Measurements from ENCODE around the gene CRYL1. TPM values are rescaled to one million over a fixed set of nuclear protein-coding genes. Genes with fewer than 3 reads are reported as not detected.

The CRYL1 gene
- total and polyA plus RNA-seq, 2 donors (not counting 1 experiment from before 2014, with no cell fraction given) = 6.5 to 15.1 TPM

DNA sequence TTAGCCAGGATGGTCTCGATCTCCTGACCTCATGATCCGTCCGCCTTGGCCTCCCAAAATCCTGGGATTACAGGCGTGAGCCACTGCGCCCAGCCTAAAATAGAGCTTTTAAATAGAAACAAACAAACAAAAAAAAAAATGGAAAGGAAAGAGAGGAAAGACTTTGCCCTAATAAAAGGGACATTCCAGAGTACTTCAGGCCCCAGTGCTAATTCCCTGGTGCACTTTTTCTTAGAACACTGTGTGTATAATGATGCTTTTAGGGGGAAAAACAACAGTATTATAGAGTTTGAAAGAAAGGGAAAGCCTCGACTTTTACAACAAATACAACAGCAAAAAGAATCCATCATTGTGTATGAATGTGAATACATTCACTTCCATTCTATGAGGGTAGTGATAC lies 104.7 kb downstream of the CRYL1 start:
- no CpG with 5 or more reads among the region's 6 CpGs for WGBS (ENCODE audit: insufficient coverage)
- no peaks in the 10 kb centered on the region for H3K36me3 ChIP-seq (replicated peaks in 1 of 2; ENCODE audit: control extremely low read depth in 1 of 2, control insufficient read depth in 1 of 2, extremely low read depth in 1 of 2, insufficient read depth in 2 of 2, low read length in 1 of 2)
- TF ChIP-seq EZH2 (IDR thresholded peaks at IDR 0.05; ENCODE audit: borderline replicate concordance, insufficient read depth, low read depth, low read length, poor library complexity, severe bottlenecking) = no peak
- TF ChIP-seq, protein P1, sequence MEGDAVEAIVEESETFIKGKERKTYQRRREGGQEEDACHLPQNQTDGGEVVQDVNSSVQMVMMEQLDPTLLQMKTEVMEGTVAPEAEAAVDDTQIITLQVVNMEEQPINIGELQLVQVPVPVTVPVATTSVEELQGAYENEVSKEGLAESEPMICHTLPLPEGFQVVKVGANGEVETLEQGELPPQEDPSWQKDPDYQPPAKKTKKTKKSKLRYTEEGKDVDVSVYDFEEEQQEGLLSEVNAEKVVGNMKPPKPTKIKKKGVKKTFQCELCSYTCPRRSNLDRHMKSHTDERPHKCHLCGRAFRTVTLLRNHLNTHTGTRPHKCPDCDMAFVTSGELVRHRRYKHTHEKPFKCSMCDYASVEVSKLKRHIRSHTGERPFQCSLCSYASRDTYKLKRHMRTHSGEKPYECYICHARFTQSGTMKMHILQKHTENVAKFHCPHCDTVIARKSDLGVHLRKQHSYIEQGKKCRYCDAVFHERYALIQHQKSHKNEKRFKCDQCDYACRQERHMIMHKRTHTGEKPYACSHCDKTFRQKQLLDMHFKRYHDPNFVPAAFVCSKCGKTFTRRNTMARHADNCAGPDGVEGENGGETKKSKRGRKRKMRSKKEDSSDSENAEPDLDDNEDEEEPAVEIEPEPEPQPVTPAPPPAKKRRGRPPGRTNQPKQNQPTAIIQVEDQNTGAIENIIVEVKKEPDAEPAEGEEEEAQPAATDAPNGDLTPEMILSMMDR (IDR thresholded peaks at IDR 0.05) = no peak
- H3K27ac ChIP-seq (ENCODE audit: low read length in 2 of 2) = no peak overlapping the region
- intact Hi-C loops (cut with micrococcal nuclease) = no loop called here
- H4K20me1 ChIP-seq (ENCODE audit: control insufficient read depth, insufficient read depth, low read length, poor library complexity, severe bottlenecking) = no peaks in the 10 kb centered on the region
- peaks cover 0 to 5% (median 0%) of the 10 kb centered on the region in 3 donors for H3K9me3 ChIP-seq (ENCODE audit: control extremely low read depth in 1 of 3, control insufficient read depth in 2 of 3, insufficient read depth in 1 of 3, low read length in 2 of 3)
- no peaks in the 10 kb centered on the region for H3K79me2 ChIP-seq (ENCODE audit: control insufficient read depth, insufficient read depth, low read length)
- Mint-ChIP-seq H3K4me1 (peaks cover 12% of the 10 kb centered on the region), H3K27me3 (no peaks in the 10 kb centered on the region), H3K27ac (no peak overlapping the region), H3K9me3 (ENCODE audit: insufficient read depth) (no peaks in the 10 kb centered on the region), H3K4me3 (no peak overlapping the region)
- no peak overlapping the region for H3K9ac ChIP-seq (ENCODE audit: low read length)
- POLR2A ChIA-PET = no interaction called here
- H3K4me3 ChIP-seq (ENCODE audit: control extremely low read depth in 1 of 5, extremely low read depth in 1 of 5, insufficient read depth in 1 of 5, low read depth in 2 of 5, low read length in 4 of 5) = no peak overlapping the region
- DNase-seq = no peak
- H2AFZ ChIP-seq (ENCODE audit: insufficient read depth, low read depth, low read length, poor library complexity, severe bottlenecking) = no peak overlapping the region
- CTCF ChIA-PET = no interaction called here
- H3K4me1 ChIP-seq (ENCODE audit: control insufficient read depth in 2 of 2, insufficient read depth in 2 of 2, low read length in 2 of 2) = peaks cover 13 to 14% of the 10 kb centered on the region in 2 donors
- H3K4me2 ChIP-seq (replicated peaks; ENCODE audit: low read depth, low read length, poor library complexity, severe bottlenecking) = no peak overlapping the region
- no peaks in the 10 kb centered on the region for H3K27me3 ChIP-seq (replicated peaks in 1 of 4; ENCODE audit: control extremely low read depth in 1 of 4, control insufficient read depth in 3 of 4, insufficient read depth in 4 of 4, low read length in 3 of 4)
- ATAC-seq (ENCODE audit: low read depth) = no peak

DNA sequence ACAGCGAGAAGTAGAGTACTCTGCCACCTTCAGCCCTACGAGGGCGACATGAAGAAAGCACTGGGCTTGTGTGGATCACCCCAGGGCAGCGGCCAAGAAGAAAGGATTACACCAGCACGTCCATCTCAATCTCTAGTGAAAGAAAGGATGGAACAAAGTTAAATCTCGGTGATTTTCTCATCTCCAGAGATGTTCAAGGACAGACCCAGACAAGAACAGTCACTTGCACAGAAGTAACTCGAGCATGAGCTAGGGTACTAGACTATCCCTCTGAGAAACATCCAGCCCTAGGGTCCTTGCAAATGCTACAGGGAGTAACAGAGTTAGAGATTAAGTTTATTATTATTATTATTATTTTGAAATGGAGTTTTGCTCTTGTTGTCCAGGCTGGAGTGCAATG lies 106.7 kb downstream of the CRYL1 start:
- H2AFZ ChIP-seq (ENCODE audit: insufficient read depth, low read depth, low read length, poor library complexity, severe bottlenecking) = no peak overlapping the region
- H3K9ac ChIP-seq (ENCODE audit: low read length) = no peak overlapping the region
- TF ChIP-seq, protein P1 (IDR thresholded peaks at IDR 0.05) = no peak
- no peak for TF ChIP-seq EZH2 (IDR thresholded peaks at IDR 0.05; ENCODE audit: borderline replicate concordance, insufficient read depth, low read depth, low read length, poor library complexity, severe bottlenecking)
- H3K36me3 ChIP-seq (replicated peaks in 1 of 2; ENCODE audit: control extremely low read depth in 1 of 2, control insufficient read depth in 1 of 2, extremely low read depth in 1 of 2, insufficient read depth in 2 of 2, low read length in 1 of 2) = no peaks in the 10 kb centered on the region
- ChIA-PET CTCF (no interaction called here), POLR2A (no interaction called here)
- H4K20me1 ChIP-seq (ENCODE audit: control insufficient read depth, insufficient read depth, low read length, poor library complexity, severe bottlenecking) = no peaks in the 10 kb centered on the region
- Mint-ChIP-seq H3K9me3 (ENCODE audit: insufficient read depth) (no peaks in the 10 kb centered on the region), H3K27me3 (no peaks in the 10 kb centered on the region), H3K4me1 (no peaks in the 10 kb centered on the region), H3K4me3 (no peak overlapping the region), H3K27ac (no peak overlapping the region)
- intact Hi-C loops (cut with micrococcal nuclease) = no loop called here
- H3K27ac ChIP-seq (ENCODE audit: low read length in 2 of 2) = no peak overlapping the region
- 93% methylated on average over 5 of the region's 7 CpGs for WGBS (ENCODE audit: insufficient coverage)
- H3K4me3 ChIP-seq (ENCODE audit: control extremely low read depth in 1 of 5, extremely low read depth in 1 of 5, insufficient read depth in 1 of 5, low read depth in 2 of 5, low read length in 4 of 5) = no peak overlapping the region
- H3K4me1 ChIP-seq (ENCODE audit: control insufficient read depth in 2 of 2, insufficient read depth in 2 of 2, low read length in 2 of 2) = no peaks in the 10 kb centered on the region
- H3K79me2 ChIP-seq (ENCODE audit: control insufficient read depth, insufficient read depth, low read length) = no peaks in the 10 kb centered on the region
- peaks cover 0 to 21% (median 0%) of the 10 kb centered on the region in 3 donors for H3K9me3 ChIP-seq (ENCODE audit: control extremely low read depth in 1 of 3, control insufficient read depth in 2 of 3, insufficient read depth in 1 of 3, low read length in 2 of 3)
- ATAC-seq (ENCODE audit: low read depth) = no peak
- no peak for DNase-seq
- no peaks in the 10 kb centered on the region for H3K27me3 ChIP-seq (replicated peaks in 1 of 4; ENCODE audit: control extremely low read depth in 1 of 4, control insufficient read depth in 3 of 4, insufficient read depth in 4 of 4, low read length in 3 of 4)
- H3K4me2 ChIP-seq (replicated peaks; ENCODE audit: low read depth, low read length, poor library complexity, severe bottlenecking) = no peak overlapping the region
